Dermis microvascular lymphatic vessel endothelial cell (primary cell): ENCODE results near the gene MYBBP1A. TPM values are rescaled to one million over a fixed set of nuclear protein-coding genes. Genes with fewer than 3 reads are reported as not detected.

Experiments used
- DNase-seq, 2 donors: peaks; one replicate each; pipeline versions ENCODE4 v3.0.0 to v3.0.0-alpha.2; 2010; ENCODE audit warnings: low read depth in 2 of 2
- total RNA-seq: library from RNA; depleted of rRNA; stranded (reverse); fragments of >200 nt; gene quantifications from 2 replicates; pipeline ENCODE4 v1.2.1, GENCODE V29; 2014

The MYBBP1A gene
- total RNA-seq, 1 donor from 2014 or later: 29.7 TPM

- no peak for DNase-seq
Observed at GRCh38 chr17:4536742-4537411, 18.3 kb downstream of the MYBBP1A start.

GRCh38 chr17:4536259-4536741, 18.9 kb downstream of the MYBBP1A start:
- DNase-seq: no peak

GRCh38 chr17:4535667-4536258, 19.4 kb downstream of the MYBBP1A start:
- DNase-seq: no peak

GRCh38 chr17:4534928-4535666, 20.1 kb downstream of the MYBBP1A start:
- no peak for DNase-seq

GRCh38 chr17:4534515-4534914, 20.7 kb downstream of the MYBBP1A start:
- DNase-seq: no peak

GRCh38 chr17:4533523-4534504, 21.4 kb downstream of the MYBBP1A start:
- DNase-seq: no peak

- no peak for DNase-seq
Observed at GRCh38 chr17:4532860-4533522, 22.2 kb downstream of the MYBBP1A start.

GRCh38 chr17:4531988-4532736, 23.0 kb downstream of the MYBBP1A start:
- no peak for DNase-seq

- peak; percentile 70 to 97 for DNase-seq
Observed at GRCh38 chr17:4530799-4531730, 24.1 kb downstream of the MYBBP1A start.

- DNase-seq: no peak
Observed at GRCh38 chr17:4529533-4530152, 25.5 kb downstream of the MYBBP1A start.

GRCh38 chr17:4527566-4528125, 27.5 kb downstream of the MYBBP1A start:
- no peak for DNase-seq

- DNase-seq: no peak
Observed at GRCh38 chr17:4527134-4527533, 28.1 kb downstream of the MYBBP1A start.

- no peak for DNase-seq
Observed at GRCh38 chr17:4525691-4526397, 29.3 kb downstream of the MYBBP1A start.

GRCh38 chr17:4523946-4524345, 31.2 kb downstream of the MYBBP1A start:
- no peak for DNase-seq

- peak in 1 of 2 donors; percentile 50 for DNase-seq
Observed at GRCh38 chr17:4522661-4523060, 32.5 kb downstream of the MYBBP1A start.

GRCh38 chr17:4520894-4521600, 34.1 kb downstream of the MYBBP1A start:
- DNase-seq: peak in 1 of 2 donors; percentile 56
